HL-60/S4 treated with retinoic acid at 250 ng/mL for 4 days and 3 days (cell line): ENCODE data around the gene NTN1.
"Not testable (repeated sequence)": the region's sequence is repeated elsewhere in the genome, so short reads cannot be mapped to it uniquely, and the experiment has no call there.

ENCODE experiments used
- in situ Hi-C: fragments of 300-500 bp; cut with MboI; formaldehyde crosslinking; loops from 2 replicates; pipeline ENCODE4 v1.7.0; 2022; ENCODE audit warnings: low sequenced_read_pairs

Gene NTN1

DNA sequence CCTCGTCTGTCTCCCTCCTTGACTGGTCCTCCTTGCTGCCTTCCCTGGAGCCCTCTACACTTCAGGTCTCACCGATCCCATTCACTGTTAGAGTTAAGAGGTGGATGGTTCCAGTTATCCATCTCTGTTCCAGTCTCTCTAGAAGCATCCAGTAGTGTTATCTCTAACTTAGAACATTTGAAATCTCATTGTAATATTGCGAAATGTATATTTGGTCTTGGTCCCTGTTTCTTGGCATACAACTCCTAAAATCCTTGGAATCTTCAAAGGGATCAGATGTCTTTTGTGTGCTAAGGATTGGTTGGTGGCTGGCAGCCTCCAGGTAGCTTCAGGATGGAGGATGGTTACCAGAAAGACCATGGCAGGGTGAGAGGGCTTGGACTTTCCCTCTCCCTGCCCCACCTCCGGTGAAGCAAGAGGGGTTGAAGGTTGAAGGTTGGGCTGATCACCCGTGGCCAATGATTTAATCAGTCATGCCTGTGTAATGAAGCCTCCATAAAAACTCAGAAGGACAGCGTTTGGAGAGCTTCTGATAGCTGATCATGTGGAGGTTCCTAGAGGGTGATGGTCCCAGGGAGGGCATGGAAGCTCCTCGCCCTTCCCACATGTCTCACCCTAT lies 59.1 kb downstream of the NTN1 start:
- in situ Hi-C loops, result no loop called here

DNA sequence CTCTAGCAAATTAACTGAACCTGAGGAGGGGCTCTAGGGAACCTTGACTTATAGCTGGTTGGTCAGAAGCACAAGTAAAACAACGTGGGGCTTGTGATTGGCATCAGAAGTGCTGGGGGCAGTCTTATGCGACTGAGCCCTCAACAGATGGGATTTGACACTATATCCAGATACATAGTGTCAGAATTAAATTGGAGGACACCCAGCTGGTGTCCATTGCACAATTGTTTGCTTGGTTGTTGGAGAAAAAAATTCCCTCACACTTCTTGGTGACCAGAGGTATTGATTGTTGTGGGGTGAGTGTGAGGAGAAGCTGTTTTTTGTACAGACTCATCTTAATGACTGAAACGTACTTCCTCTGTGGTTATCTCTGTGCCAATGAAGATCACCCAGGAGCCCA lies 59.7 kb downstream of the NTN1 start:
- in situ Hi-C loops, result no loop called here

DNA sequence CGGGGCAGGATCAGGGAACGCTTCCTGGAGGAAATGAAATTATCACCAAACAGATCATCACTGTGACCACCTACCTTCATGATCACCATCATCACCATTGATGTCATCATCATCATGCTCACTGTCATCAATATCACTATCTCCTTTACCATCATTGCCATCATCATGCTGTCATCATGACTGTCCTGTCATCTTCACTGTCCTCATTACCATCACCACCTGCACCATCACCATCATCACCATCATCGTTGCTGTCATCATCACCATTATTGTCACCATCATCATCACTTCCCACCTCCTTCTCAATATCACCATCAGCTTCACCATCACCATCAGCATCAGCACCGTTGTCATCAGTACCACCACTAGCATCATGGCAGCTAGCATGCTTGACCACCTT lies 65.3 kb downstream of the NTN1 start:
- in situ Hi-C loops, result no loop called here

DNA sequence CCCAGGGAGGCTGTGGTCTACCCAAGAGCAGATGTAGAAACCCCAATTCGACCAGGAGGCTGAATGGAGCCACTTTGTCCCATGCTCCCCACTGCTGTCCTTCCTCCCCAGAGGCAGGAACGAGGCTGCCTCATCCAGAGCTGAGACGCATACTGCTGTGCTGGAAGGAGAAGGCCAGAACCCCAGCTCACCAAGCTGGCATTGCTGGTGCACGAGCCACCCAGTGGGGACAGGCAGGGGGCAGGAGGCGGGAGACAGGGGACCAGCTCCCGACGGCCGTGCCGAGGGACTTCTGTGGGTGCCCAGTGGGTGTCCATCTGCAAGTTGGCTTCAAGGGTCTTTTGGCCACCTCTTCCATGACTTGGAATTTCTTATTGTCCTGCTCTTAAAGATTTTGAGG lies 66.6 kb downstream of the NTN1 start:
- in situ Hi-C loops, result no loop called here

DNA sequence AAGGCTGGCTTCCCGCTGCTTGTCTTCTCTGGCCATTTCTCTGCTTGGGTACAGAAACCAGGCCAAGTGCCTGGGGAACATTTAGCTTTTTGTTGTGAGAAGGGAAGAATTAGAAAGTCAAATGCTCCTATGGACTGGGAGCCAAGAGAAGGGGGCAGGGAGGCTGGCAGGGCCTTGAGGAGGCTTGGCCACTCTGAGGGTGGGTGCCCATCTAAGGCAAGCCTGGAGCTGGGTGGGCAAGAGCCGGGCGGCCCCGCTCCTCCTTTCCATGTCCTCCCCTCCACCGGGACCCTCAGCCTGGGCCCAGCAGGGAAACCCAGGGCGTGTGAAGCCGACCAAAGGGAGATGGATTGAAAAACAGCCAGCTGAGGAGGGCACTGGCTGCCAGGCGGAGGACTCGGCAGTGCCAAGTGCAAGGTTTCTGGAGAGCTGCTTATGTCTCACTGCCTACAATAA lies 69.4 kb downstream of the NTN1 start:
- in situ Hi-C loops, result no loop called here

DNA sequence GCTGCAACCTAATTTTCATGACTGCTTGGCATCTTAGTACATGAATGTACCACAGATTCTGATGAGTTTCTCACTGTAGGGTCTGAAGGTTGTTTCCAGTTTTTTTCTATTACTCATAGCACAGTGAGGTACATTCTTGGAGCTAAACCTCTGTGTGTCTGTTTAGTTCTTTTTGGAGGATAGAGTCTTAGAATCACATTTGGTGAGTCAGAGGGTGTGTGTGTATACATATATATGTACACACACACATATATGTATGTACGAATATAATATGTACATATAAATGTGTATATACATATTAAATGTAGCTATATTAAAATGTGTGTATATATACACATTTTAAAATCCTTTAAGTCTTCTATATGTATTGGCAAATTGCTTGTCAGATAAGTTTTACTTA lies 72.9 kb downstream of the NTN1 start:
- in situ Hi-C loops, result no loop called here

DNA sequence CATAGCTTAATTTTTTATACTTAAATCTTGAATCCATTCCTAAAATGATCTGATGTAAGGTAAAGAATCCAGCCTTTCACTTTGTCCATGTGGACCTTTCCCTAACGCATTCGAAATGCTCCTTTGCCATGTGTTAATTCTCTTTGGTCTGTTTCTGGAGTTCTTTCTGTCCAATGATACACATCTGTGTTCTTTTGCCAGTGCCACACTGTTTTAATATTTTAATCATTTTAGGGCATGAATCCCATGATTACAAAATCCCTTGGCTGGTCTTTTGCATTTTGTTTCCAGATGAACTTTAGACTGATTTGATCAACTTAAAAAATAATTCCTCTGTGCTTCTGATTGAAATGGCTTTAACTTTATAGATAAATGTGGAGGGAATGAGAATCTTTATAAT lies 74.1 kb downstream of the NTN1 start:
- in situ Hi-C loops, result no loop called here

DNA sequence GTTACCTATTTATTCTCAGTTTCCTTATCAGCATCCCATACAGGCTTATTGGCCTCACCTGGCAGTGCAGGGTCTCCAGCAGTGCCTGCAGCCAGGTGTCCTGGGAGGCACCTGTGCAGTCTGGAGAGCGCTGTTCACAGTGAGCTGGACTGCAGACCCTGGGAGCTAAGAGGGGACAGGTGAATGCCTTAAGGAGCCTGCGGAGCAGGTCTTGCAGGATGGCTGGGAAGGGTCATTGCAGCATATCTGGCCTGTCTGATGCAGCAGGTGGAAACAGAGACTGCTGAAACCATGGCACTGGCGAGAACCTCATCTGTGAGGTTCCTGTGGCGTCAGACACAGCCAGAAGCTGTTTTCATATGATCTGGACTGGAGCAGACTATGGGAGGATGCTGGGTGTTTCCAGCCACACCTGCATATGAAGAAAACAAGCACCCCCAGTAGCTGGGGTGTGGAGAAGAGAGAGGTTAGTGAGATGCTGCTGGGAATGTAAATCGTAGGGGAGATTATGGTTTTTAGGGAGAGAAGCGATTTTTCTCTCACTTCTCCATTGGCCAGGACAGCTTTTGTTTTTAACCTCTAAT lies 77.0 kb downstream of the NTN1 start:
- in situ Hi-C loops, result no loop called here

DNA sequence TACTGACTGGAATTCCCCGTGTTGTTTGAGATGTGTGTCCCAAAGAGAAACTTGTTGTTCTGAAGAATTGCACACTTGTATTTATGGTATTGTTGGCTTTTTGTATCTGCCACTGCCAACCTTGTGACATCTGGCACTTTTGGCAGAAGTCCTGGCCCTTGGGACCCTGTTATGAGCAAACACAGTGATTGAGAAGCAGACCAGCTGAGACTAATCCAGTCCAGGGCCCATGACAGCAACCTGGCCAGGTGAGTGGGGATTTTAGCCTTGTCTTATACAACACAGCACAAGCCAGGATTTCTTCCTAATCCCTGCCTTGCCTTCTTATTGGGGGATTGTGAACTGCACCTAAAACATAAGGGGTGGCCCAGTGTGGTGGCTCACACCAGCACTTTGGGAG lies 80.0 kb downstream of the NTN1 start:
- in situ Hi-C loops, result no loop called here

DNA sequence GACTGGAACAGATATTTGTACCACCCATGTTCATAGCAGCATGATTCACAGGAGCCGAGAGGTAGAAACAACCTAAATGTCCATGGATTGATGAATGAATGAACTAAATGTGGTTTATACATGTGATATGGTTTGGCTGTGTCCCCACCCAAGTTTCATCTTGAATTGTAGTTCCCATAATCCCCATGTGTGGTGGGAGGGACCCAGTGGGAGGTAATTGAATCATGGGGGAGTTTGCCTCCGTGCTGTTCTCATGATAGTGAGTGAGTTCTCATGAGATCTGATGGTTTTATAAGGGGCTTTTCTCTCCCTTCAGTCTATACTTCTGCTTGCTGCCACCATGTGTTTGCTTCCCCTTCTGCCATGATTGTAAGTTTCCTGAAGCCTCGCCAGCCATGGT lies 81.9 kb downstream of the NTN1 start:
- in situ Hi-C loops, result not testable (repeated sequence)

DNA sequence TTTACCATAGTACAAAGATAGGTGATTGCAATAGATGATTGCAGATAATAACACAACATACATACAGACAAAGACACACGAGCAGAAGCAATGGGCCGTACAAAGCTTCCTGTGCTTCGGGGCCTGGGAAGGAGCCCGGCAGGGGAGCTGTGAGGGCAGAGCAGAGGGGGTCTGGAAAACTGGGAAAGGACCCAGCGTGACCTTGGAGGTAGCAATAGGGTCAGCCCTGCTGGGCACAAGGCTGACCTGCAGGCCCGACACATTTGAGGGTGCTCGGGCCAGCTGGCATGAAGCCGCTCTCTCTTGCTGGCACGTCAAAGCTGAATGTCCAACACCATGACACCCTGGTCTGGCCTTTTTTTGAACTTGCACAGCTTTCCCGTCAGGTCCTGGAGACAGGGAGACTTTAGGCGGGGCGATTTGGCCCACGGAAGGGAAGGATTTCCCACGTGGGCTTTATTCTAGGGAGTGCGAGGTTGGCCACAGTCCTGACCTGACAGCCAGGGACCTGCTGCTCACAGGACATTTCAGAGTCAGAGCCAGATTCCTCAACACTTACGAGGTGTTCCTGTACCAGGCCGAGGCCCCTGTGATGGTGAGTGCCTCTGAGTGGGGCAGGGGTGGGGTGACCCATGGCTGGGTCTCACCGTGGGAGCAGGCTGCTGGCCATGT lies 83.2 kb downstream of the NTN1 start:
- in situ Hi-C loops, result no loop called here

DNA sequence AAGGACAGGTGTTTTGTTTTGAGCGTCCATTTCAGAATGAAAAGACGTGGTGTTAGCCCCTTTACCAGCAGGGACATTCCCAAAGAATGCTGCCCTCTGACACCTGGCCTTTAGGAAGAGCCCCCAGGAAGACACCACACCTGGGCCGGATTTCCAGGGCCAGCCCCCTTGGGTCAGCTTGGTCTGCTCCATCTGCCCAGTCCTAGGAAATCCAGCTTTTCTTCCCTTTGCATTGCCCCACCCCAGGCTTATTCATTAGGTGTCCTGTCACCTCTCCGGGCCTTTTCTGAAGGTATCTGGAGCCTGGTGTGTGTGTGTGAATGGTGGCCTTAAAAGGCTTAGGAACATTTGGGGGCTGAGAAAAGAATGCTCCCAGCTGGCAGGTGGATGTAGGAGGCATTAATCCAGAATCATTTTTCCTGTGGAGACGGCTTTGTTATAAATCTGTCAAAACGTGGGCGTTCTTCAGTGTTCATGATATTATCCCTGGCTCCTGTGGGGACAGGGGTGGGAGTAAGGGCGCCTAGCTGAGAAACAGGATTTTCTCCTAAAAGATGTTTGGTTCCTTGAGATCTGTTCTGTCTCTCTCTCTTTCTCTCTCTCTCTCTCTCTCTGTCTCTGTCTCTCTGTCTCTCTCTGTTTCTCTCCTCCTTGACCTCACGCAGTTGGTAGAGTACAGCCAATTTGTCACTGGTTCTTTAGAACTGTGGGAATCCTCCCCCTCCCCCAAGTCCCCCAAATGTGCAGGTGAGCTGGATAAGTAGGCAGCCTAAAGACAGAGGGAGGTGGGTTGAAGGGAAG lies 84.0 kb downstream of the NTN1 start:
- in situ Hi-C loops, result no loop called here

DNA sequence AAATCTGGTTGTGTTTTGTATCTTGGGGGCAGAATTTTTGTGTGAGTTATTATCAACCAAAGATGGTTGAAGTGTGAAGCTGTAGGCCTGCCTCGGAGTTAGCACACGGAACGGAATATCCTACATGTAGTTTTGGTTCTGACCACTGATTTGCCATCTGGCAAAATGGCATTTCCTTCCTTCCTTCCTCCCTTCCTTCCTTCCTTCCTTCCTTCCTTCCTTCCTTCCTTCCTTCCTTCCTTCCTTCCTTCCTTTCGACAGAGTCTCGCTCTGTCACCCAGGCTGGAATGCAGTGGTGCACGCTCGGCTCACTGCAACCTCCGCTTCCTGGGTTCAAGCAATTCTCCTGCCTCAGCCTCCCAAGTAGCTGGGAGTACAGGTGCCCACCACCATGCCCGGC lies 85.0 kb downstream of the NTN1 start:
- in situ Hi-C loops, result not testable (repeated sequence)

DNA sequence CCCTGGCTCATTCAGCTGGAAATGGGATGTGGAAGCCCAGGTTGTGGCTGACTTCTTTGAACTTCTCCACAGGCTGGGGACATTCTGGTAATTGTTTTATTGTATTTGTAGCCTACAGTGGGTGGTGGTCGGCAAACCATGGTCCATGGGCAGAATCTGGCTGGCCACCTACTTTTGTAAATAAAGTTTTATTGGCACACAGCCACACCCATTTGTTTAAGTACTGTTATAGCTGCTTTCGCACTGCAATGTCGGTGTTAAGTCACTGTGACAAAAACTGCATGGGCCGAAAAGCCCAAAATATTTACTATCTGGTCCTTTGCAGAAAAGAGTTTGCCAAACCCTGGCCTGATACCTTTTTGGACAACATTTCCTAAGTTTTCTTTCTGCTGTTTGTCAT lies 86.2 kb downstream of the NTN1 start:
- in situ Hi-C loops, result no loop called here

DNA sequence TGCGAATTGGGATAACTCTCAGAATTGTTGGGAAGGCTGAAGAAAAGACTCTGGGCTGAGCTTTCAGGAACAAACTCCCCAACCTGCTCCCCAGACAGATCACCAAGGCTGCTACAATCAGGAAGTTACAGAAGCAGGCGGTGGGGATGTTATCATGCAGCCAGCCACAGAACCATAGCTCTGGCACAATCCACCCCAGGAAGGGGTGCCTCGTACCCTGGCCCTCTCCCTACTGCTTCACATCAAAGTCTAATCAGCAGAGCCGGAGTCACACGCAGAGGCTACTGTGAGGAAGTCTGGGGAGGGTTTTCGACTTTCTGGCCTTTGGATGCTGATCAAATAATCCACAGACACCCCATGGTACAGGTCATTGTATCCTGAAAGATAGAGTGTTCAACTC lies 86.8 kb downstream of the NTN1 start:
- in situ Hi-C loops, result no loop called here

DNA sequence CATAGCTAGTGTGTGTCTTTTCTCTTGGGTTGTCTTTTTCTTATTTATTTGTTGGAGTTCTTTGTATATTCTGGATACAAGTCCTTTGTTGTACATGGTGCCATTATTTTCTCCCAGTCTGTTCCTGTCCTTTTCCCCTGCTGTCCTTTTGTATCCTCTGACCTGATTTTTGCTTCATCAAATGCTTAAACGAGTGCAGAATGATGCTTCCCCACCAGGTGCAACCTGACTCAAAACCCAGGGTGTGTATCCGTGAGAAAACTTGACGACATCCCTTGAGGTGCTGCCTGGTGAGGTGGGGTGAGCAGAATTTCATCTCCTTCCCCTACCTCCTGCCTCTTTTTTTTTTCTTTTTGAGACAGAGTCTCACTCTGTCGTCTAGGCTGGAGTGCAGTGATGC lies 88.6 kb downstream of the NTN1 start:
- in situ Hi-C loops, result no loop called here

DNA sequence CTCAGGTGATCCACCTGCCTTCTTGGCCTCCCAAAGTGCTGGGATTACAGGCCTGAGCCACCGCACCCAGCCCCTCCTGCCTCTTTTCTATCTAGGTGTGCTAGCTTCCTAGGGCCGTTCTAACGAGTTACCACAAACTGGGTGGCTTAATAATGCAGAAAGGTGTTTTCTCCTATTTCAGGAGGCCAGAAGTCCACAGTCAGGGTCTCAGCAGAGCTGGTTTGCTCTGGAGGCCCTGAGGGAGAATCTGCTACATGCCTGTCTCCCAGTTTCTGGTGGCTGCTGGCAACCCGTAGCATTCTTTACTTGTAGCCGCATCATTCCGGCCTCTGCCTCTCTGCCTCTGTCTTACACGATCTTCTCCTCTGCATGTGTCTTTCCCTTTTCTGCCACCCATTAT lies 89.2 kb downstream of the NTN1 start:
- in situ Hi-C loops, result no loop called here

DNA sequence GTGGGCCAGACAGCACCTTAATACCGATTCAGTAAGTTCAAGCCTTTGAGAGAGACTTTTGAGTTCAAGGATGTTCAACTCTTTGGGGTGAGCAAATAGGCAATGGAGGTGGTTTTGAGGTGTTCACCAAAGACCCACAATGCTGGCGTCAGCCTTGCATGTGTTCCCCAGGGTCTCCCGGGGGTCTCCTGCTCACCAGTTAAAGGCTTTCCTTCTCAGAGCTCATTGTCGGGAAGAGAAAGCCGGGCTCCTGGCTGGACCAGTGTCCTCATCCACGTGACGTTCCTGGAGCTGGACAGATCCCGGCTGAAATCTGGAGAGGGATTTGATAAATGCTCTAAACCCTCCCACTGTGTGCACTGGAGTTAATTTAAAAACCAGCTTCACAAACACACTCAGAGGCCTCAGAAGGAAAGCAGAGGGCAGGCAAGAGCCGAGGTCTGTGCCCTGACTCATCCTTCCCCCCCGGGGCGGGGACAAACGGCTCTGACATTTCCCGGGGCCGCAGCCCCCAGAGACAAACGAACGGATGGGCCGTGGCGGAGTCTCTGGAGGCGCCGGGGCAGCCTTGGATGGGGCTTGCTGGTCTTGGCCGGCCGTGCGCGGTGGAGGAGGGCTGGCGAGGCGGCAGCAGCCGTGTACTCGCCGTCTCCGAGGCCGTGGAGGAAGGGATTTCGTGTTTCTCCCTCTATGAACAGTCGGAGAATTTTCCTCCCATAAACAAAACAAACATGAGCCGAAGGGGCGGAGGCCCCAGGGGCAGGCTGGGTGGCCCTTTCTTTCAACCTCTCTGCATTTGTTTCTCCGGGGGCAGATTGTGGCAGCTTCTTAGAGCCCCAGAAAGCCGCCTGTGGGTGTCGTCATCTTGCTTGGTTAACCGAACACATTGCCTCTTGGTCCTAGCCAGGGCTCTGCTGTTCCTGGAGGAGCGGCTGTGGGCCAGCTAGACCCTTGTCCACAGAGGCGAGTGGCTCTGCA lies 94.2 kb downstream of the NTN1 start:
- in situ Hi-C loops, result no loop called here

DNA sequence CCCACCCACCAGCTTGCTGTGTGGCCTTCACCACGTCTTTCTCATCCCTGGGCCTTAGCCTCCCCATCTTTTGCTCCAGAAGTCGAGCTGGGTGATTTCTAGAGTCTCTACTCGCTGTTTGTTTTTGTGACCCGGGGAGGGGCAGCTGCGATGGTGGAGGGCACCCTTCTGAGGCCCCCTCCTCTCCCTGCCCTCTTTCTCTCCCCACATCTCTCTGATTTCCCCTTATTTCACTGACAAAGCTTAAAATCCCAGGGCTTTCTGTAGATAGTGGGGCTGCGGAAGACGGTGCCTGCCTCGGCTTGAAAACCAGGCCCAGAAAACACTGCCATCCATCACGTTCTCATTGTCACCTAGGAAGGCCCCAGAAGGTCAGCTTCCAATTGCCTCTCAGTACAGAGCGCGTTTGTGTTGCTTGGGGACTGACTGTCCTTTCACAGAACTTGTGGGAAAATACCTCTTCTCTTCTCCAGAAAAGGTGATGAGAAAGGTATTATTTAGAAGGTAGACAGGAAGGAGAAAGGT lies 95.1 kb downstream of the NTN1 start:
- in situ Hi-C loops, result no loop called here

DNA sequence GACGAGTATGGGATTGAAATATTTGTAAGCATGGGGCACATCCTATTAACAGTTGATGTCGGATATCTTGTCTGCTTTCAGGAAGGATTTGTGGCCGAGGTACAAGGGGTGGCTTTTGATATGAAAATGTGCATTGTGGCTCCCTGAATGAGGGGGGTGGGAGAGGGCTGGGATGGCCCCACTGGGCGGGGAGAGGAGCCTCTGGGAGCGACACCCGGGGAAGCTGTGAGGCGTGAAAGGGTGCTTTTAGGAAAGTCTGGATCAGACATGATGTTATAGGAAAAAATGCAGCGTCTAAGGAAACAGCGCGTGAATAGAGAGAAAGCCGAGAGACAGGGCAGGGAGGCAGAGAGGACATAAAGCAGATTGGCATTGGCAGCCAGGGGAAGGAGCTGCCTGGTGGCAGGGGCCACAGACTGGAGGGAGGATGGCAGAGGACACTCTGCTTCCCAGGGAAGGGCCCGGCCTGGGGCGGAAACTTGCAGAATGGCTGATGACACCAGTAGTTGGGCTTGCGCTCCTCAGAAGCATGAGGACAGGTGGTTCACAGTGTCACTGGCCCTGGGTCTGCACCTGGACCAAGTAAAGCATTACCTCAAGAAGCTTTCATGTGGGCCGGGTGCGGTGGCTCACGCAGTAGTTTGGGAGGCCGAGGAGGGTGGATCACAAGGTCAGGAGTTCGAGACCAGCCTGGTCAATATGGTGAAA lies 95.7 kb downstream of the NTN1 start:
- in situ Hi-C loops, result no loop called here
